ENCODE results near the gene C3AR1. TPM values are rescaled to one million over a fixed set of nuclear protein-coding genes. Genes with fewer than 3 reads are reported as not detected.
"Not testable (repeated sequence)": the region's sequence is repeated elsewhere in the genome, so short reads cannot be mapped to it uniquely, and the experiment has no call there.

Gene C3AR1
- not detected in 2 replicates for total RNA-seq (2014; rRNA removed; shearing (Covaris generic))
- not detected in 2 replicates for total RNA-seq (2022)
- Bru-seq, nascent RNA: not detected
- not detected for BruChase-seq, experiment 1, labeled RNA remaining after a 6-hour chase
- BruChase-seq, experiment 2, labeled RNA remaining after a 2-hour chase: not detected
- long read RNA-seq: 0 reads

DNA sequence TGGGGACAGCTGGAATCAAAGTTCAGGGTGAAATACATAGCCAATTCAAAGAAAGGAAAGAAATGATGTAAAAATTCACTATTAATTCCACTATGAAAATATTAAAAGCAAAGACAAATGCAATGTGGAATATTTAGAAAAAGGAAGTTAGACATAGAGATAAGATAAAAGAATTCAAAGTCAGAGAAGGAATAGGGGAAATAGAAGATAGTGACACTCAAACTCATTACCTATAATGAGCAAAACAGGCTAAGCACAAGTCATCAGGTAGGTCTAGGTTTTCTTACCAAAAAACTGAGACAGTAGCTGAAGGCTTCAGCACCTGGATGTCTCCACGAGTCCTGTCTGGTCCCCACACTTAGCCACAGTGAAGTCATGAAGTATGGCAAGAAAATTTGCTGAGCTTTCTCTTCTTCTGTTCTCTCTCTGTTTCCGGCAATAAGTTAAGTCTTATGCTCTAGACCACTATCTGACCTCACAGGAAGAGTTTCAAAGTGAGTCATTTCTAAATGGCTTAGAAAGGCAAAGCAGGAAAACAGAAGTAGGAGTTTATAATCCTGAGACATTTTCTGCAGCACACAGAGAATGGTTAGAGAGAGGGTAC lies at the start of gene C3AR1:
Gene C3AR1, minus strand, starts transcription at position 369 of the 604 bp plus-strand sequence. CDS start 6,174 bp downstream, outside the sequence.
- Histone ChIP-seq H2AFZ (ENCODE audit: low read length) (peak within 1 kb of the TSS; percentile 43), H3K79me2 (ENCODE audit: insufficient read depth, low read depth, low read length) (no peaks in the 10 kb centered on the region), H3K4me3 (ENCODE audit: low read depth, low read length, poor library complexity, severe bottlenecking) (no peak within 1 kb of the TSS), H3K4me2 (ENCODE audit: low read length) (no peak within 1 kb of the TSS), H3K9me3 (ENCODE audit: low read length) (no peaks in the 10 kb centered on the region), H3K9me2 (ENCODE audit: insufficient read depth, low read length) (no peaks in the 10 kb centered on the region), H3K27ac (ENCODE audit: low read depth, low read length, poor library complexity, severe bottlenecking) (no peak within 1 kb of the TSS), H3K4me1 (ENCODE audit: insufficient read depth, low read length, poor library complexity, severe bottlenecking) (no peaks in the 10 kb centered on the region), H4K20me1 (ENCODE audit: insufficient read depth, low read length) (no peaks in the 10 kb centered on the region), H3K36me3 (ENCODE audit: insufficient read depth, low read length) (no peaks in the 10 kb centered on the region)
- no peak for TF ChIP-seq EZH2phosphoT487 (IDR thresholded peaks at IDR 0.05; ENCODE audit: borderline replicate concordance, low read depth, low read length)
- no peak for TF ChIP-seq CTCF (conservative IDR thresholded peaks at IDR 0.05; ENCODE audit: low read length)
- CTCF ChIA-PET (ENCODE audit: unreplicated experiment): no interaction called here
- POLR2A ChIA-PET: interaction anchor here (0.9 to 1.3 kb wide), 2 partner anchors 12 to 95 kb away, joined by 4 read pairs; no protein-coding TSS in a partner anchor
- BruUV-seq (replicated peaks): no TSS peak
- no peak for DNase-seq (ENCODE audit: low spot score)
- intact Hi-C loops (cut with micrococcal nuclease; ENCODE audit: unreplicated experiment): no loop called here

GRCh38 chr12:8113117-8113516 lies 47.0 kb upstream of the C3AR1 start:
- POLR2A ChIA-PET: interaction anchor here (0.5 kb wide), 1 partner anchor 117 kb away, joined by 3 read pairs; no protein-coding TSS in a partner anchor
- BruUV-seq (replicated peaks); H3K27ac ChIP-seq (ENCODE audit: low read depth, low read length, poor library complexity, severe bottlenecking); H2AFZ ChIP-seq (ENCODE audit: low read length); H3K9me3 ChIP-seq (ENCODE audit: low read length); H3K9me2 ChIP-seq (ENCODE audit: insufficient read depth, low read length); H4K20me1 ChIP-seq (ENCODE audit: insufficient read depth, low read length); DNase-seq (ENCODE audit: low spot score); H3K79me2 ChIP-seq (ENCODE audit: insufficient read depth, low read depth, low read length); CTCF ChIA-PET (ENCODE audit: unreplicated experiment); H3K36me3 ChIP-seq (ENCODE audit: insufficient read depth, low read length); H3K4me1 ChIP-seq (ENCODE audit: insufficient read depth, low read length, poor library complexity, severe bottlenecking); H3K4me3 ChIP-seq (ENCODE audit: low read depth, low read length, poor library complexity, severe bottlenecking); H3K4me2 ChIP-seq (ENCODE audit: low read length); intact Hi-C loops (cut with micrococcal nuclease; ENCODE audit: unreplicated experiment): not testable (repeated sequence)

GRCh38 chr12:8108808-8109398 lies 42.7 kb upstream of the C3AR1 start:
- TF ChIP-seq CTCF (conservative IDR thresholded peaks at IDR 0.05; ENCODE audit: low read length) (peak; percentile 100), EZH2phosphoT487 (IDR thresholded peaks at IDR 0.05; ENCODE audit: borderline replicate concordance, low read depth, low read length) (no peak)
- no peaks in the 10 kb centered on the region; the same call in 1 of the 2 replicates for H3K9me3 ChIP-seq (ENCODE audit: low read length)
- ChIA-PET CTCF (ENCODE audit: unreplicated experiment) (no interaction called here), POLR2A (no interaction called here)
- DNase-seq (ENCODE audit: low spot score): peak; percentile 78
- no peak overlapping the region for H3K27ac ChIP-seq (ENCODE audit: low read depth, low read length, poor library complexity, severe bottlenecking)
- no peak overlapping the region for H3K4me2 ChIP-seq (ENCODE audit: low read length)
- H4K20me1 ChIP-seq (ENCODE audit: insufficient read depth, low read length): no peaks in the 10 kb centered on the region
- no TSS peak for BruUV-seq (replicated peaks)
- no peak overlapping the region for H3K4me3 ChIP-seq (ENCODE audit: low read depth, low read length, poor library complexity, severe bottlenecking)
- no peaks in the 10 kb centered on the region for H3K36me3 ChIP-seq (ENCODE audit: insufficient read depth, low read length)
- H2AFZ ChIP-seq (ENCODE audit: low read length): peak overlapping the region; percentile 82
- peaks cover 4% of the 10 kb centered on the region for H3K4me1 ChIP-seq (ENCODE audit: insufficient read depth, low read length, poor library complexity, severe bottlenecking)
- intact Hi-C loops (cut with micrococcal nuclease; ENCODE audit: unreplicated experiment): loop anchor here (2.0 kb wide), 1 partner anchor 128 kb away; no protein-coding TSS in a partner anchor
- H3K79me2 ChIP-seq (ENCODE audit: insufficient read depth, low read depth, low read length): no peaks in the 10 kb centered on the region
- no peaks in the 10 kb centered on the region for H3K9me2 ChIP-seq (ENCODE audit: insufficient read depth, low read length)
